ENCODE measurements around the gene UTS2B.

GRCh38 chr3:191366675-191367074 is 36.3 kb upstream of the UTS2B start:
- no peak for TF ChIP-seq CTCF (IDR thresholded peaks at IDR 0.05)
- TF ChIP-seq POLR2A (IDR thresholded peaks at IDR 0.05): no peak

Data from ovary (tissue), 3 donors.